ENCODE data around the gene ANGPTL5.

DNA sequence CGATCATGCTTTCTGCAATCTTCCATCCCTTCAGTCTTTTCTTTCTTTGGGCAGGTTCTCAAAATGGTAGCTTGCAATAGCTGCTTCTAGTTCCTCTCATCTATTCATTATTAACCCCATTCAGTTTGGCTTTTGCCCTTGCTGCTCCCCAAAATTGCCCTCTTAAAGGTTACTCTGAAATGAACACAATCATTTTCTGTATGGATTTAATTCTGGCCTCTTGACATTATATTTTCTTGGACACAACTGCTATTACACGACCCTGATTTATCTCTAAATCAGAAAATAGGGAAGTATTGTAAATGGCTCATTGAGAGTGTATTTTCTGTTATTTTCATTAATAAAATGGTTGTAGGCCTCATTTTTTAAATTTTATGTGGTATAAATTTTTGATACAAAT lies at the start of gene ANGPTL5:
- no peak for TF ChIP-seq EP300 (IDR thresholded peaks at IDR 0.05)
- TF ChIP-seq, protein P1, sequence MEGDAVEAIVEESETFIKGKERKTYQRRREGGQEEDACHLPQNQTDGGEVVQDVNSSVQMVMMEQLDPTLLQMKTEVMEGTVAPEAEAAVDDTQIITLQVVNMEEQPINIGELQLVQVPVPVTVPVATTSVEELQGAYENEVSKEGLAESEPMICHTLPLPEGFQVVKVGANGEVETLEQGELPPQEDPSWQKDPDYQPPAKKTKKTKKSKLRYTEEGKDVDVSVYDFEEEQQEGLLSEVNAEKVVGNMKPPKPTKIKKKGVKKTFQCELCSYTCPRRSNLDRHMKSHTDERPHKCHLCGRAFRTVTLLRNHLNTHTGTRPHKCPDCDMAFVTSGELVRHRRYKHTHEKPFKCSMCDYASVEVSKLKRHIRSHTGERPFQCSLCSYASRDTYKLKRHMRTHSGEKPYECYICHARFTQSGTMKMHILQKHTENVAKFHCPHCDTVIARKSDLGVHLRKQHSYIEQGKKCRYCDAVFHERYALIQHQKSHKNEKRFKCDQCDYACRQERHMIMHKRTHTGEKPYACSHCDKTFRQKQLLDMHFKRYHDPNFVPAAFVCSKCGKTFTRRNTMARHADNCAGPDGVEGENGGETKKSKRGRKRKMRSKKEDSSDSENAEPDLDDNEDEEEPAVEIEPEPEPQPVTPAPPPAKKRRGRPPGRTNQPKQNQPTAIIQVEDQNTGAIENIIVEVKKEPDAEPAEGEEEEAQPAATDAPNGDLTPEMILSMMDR (IDR thresholded peaks at IDR 0.05): no peak
- no peak for TF ChIP-seq POLR2A (IDR thresholded peaks at IDR 0.05)
